Vagina (tissue), 2 donors: Measurements from ENCODE around the gene CARS2. TPM values are rescaled to one million over a fixed set of nuclear protein-coding genes. Genes with fewer than 3 reads are reported as not detected.

Experiments used
- DNase-seq, 2 donors: peaks; one replicate each; pipeline ENCODE4 v3.0.0-alpha.2; 2017; ENCODE audit errors: extremely low spot score in 2 of 2
- H3K27ac ChIP-seq: fragments of 200-600 bp; sonication (generic); one replicate; pipeline ENCODE4 v1.5.1; 2019
- H3K27me3 ChIP-seq: fragments of 200-600 bp; sonication (generic); one replicate; pipeline ENCODE4 v1.5.1; 2019
- H3K36me3 ChIP-seq, 2 donors: fragments of 200-600 bp; sonication (generic); one replicate each; pipeline ENCODE4 v1.5.1; 2017 to 2019
- H3K4me1 ChIP-seq: fragments of 200-600 bp; sonication (generic); one replicate; pipeline ENCODE4 v1.5.1; 2019
- H3K4me3 ChIP-seq, 2 donors: fragments of 200-600 bp; sonication (generic); 1 replicate in 1 of 2; 2 replicates in 1 of 2; pipeline ENCODE4 v1.5.1; 2016 to 2019
- H3K9me3 ChIP-seq: fragments of 200-600 bp; sonication (generic); one replicate; pipeline ENCODE4 v1.5.1; 2019
- POLR2A ChIP-seq, 2 donors: fragments of 450-650 bp; IDR thresholded peaks; one replicate each; pipeline ENCODE4 v1.6.1; 2017; ENCODE audit warnings: antibody characterized with exemption in 2 of 2, mild to moderate bottlenecking in 2 of 2, moderate library complexity in 2 of 2
- POLR2AphosphoS5 ChIP-seq, 2 donors: sonication (generic); formaldehyde crosslinking; IDR thresholded peaks; one replicate each; pipeline ENCODE4 v1.9.0; 2017; ENCODE audit warnings: antibody characterized with exemption in 2 of 2, mild to moderate bottlenecking in 2 of 2, low read depth in 1 of 2; ENCODE audit not compliant: insufficient read depth in 1 of 2
- intact Hi-C: fragments of 100-400 bp; cut with DNase I; formaldehyde crosslinking; loops from one replicate; pipeline ENCODE4 v1.15.1; 2023
- total RNA-seq: library from RNA; depleted of rRNA; stranded (reverse); fragments of >200 nt; gene quantifications from one replicate; pipeline ENCODE4 v1.2.3, GENCODE V29; 2016
- TF ChIP-seq, protein P1 (sequence below), 3 experiments: fragments of 450-650 bp in 2 of 3; fragments of 200-600 bp in 1 of 3; sonication (generic) in 1 of 3; IDR thresholded peaks; one replicate each; pipeline ENCODE4 v1.5.1; 2017 to 2019; ENCODE audit warnings: antibody characterized with exemption in 3 of 3, mild to moderate bottlenecking in 2 of 3, moderate library complexity in 2 of 3

The CARS2 gene
- total RNA-seq, 1 donor from 2014 or later: 65.1 TPM

DNA sequence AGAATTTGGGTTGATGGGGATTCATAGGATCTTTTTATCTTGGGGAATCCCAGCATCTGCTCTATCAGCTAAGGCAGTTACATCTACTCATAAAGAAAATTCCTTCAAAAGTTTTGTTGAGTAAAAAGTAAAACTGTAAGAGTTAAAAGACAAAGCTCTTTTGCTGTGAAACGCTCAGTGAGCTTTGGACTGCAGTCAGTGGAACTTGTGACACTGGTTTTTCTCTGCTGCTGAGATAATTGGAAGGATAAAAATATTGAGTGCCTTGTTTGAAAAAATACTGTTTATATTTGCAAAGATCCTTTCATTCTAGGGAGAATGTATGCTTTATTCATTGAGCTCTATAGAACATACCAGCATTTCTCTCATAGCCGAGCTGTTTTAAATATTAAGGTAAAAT lies 85.3 kb downstream of the CARS2 start:
- DNase-seq: no peak
- Histone ChIP-seq H3K27me3 (no peaks in the 10 kb centered on the region), H3K4me1 (peaks cover 39% of the 10 kb centered on the region), H3K36me3 (peaks cover 0 to 19% of the 10 kb centered on the region in 2 donors), H3K4me3 (no peak overlapping the region), H3K27ac (no peak overlapping the region), H3K9me3 (no peaks in the 10 kb centered on the region)
- TF ChIP-seq POLR2A (IDR thresholded peaks at IDR 0.05) (no peak), POLR2AphosphoS5 (IDR thresholded peaks at IDR 0.05; ENCODE audit: insufficient read depth in 1 of 2, low read depth in 1 of 2) (no peak)
- TF ChIP-seq, protein P1, sequence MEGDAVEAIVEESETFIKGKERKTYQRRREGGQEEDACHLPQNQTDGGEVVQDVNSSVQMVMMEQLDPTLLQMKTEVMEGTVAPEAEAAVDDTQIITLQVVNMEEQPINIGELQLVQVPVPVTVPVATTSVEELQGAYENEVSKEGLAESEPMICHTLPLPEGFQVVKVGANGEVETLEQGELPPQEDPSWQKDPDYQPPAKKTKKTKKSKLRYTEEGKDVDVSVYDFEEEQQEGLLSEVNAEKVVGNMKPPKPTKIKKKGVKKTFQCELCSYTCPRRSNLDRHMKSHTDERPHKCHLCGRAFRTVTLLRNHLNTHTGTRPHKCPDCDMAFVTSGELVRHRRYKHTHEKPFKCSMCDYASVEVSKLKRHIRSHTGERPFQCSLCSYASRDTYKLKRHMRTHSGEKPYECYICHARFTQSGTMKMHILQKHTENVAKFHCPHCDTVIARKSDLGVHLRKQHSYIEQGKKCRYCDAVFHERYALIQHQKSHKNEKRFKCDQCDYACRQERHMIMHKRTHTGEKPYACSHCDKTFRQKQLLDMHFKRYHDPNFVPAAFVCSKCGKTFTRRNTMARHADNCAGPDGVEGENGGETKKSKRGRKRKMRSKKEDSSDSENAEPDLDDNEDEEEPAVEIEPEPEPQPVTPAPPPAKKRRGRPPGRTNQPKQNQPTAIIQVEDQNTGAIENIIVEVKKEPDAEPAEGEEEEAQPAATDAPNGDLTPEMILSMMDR (IDR thresholded peaks at IDR 0.05): no peak
- intact Hi-C loops: no loop called here

DNA sequence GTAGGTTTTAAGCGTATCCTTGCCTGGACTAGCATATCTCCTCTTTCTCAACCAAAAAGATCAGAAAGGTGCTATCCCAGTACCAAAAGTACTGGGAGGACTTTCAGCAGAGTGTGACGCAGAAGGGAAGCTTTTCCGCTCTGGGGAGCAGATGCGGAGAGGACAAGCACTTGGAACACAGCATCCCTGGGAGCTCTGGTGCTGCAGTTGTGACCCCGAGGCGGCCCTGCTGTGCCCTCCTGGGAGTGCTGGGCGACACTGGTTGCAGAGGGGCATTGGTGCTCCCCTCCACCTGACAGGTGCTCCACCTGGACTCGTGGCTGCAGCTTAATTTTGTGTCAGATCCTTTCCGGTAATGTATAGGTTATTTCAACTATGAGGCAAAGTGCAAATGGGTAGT lies 87.1 kb downstream of the CARS2 start:
- H3K36me3 ChIP-seq: peaks cover 0 to 8% of the 10 kb centered on the region in 2 donors

DNA sequence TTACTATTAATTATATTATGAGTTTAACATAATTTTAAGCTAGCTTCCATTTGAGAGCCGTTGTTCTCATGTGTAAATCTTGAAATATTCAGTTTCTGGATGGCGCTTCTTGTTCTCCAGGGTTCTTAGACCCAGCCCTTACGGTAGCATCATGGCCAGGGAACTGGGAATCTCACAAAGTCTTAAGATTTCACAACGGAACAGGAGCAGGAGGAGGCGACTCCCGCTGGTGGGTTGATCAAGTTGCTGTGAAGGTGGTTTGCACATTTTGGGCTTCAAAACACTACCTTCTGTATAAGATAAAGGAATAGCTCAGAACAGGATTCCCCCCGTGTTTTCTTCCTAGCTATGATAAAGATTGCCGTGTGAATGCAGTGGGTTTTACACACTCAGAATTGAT lies 87.7 kb downstream of the CARS2 start:
- TF ChIP-seq, protein P1 (IDR thresholded peaks at IDR 0.05): no peak
- no peak for TF ChIP-seq POLR2A (IDR thresholded peaks at IDR 0.05)
- TF ChIP-seq POLR2AphosphoS5 (IDR thresholded peaks at IDR 0.05; ENCODE audit: insufficient read depth in 1 of 2, low read depth in 1 of 2): no peak
- no peak for DNase-seq
- peaks cover 0 to 2% of the 10 kb centered on the region in 2 donors for H3K36me3 ChIP-seq
- no peak overlapping the region for H3K27ac ChIP-seq
- H3K27me3 ChIP-seq: no peaks in the 10 kb centered on the region
- no peaks in the 10 kb centered on the region for H3K9me3 ChIP-seq
- H3K4me3 ChIP-seq: no peak overlapping the region
- intact Hi-C loops: no loop called here
- peaks cover 36% of the 10 kb centered on the region for H3K4me1 ChIP-seq

More for the DNA sequence above, 87.1 kb downstream of the CARS2 start:
- Histone ChIP-seq H3K4me1 (peaks cover 36% of the 10 kb centered on the region), H3K4me3 (no peak overlapping the region), H3K27me3 (no peaks in the 10 kb centered on the region), H3K27ac (no peak overlapping the region), H3K9me3 (no peaks in the 10 kb centered on the region)
- DNase-seq: no peak
- intact Hi-C loops: no loop called here
- TF ChIP-seq, protein P1 (IDR thresholded peaks at IDR 0.05): no peak

DNA sequence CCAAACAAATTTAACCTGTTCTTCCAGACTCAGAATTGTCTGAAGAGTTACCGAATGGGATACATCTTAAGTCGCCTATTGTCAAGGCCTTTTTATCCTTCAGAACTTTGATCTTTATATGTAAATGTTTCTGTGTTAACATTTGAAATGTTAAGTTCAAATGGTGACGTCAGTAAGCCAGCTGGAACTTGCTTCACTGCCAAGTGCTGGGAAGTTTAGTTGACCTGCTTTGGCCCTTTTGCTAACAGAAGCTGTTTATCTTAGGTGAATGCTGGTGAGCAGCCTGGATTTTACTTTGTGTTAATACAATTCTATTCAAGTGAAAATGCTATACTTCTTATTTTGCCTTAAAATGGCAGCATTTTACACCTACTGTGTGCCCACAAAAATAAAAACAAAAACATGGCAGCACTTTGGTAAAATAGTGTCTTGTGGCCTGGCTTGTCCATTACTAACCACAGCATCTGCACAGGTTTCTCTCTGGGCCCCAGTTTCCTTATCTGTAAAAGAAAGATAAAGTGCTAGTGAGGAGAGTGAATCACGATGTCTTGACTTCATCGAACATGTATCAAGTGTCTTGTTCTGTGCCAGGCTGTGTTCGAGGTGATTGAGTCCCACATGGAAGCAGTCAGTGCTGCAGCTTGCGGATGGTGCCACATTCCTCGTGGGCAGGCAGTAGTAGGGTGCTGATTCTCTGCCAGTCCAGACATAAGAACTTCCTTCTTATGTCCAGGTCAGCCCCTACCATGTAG lies 88.4 kb downstream of the CARS2 start:
- H3K27me3 ChIP-seq: no peaks in the 10 kb centered on the region
- TF ChIP-seq POLR2AphosphoS5 (IDR thresholded peaks at IDR 0.05; ENCODE audit: insufficient read depth in 1 of 2, low read depth in 1 of 2) (no peak), POLR2A (IDR thresholded peaks at IDR 0.05) (no peak)
- TF ChIP-seq, protein P1 (IDR thresholded peaks at IDR 0.05): no peak
- no peaks in the 10 kb centered on the region for H3K9me3 ChIP-seq
- H3K27ac ChIP-seq: no peak overlapping the region
- intact Hi-C loops: no loop called here
- H3K4me1 ChIP-seq: peaks cover 36% of the 10 kb centered on the region
- H3K4me3 ChIP-seq: peak overlapping the region in 1 of 2 donors; percentile 89
- H3K36me3 ChIP-seq: no peaks in the 10 kb centered on the region
- DNase-seq: no peak
